Adrenal gland (tissue), 12 donors: ENCODE measurements around the gene NT5M. TPM values are rescaled to one million over a fixed set of nuclear protein-coding genes. Genes with fewer than 3 reads are reported as not detected.

ENCODE experiments used
- DNase-seq, 7 donors: peaks; one replicate each; pipeline ENCODE4 v3.0.0-alpha.2; 2019 to 2020
- H3K27ac ChIP-seq, 5 donors: fragments of 200-600 bp; sonication (generic) in 4 of 5; 1 replicate in 3 of 5; 2 replicates in 2 of 5; pipeline versions ENCODE4 v1.5.1 to v1.8.0; 2016 to 2020; ENCODE audit warnings: mild to moderate bottlenecking in 1 of 5
- H3K27me3 ChIP-seq: fragments of 200-600 bp; 2 replicates; pipeline ENCODE4 v1.8.0; 2021
- H3K36me3 ChIP-seq, 2 donors: fragments of 200-600 bp; replicated peaks in 1 of 2; 1 replicate in 1 of 2; 2 replicates in 1 of 2; pipeline versions ENCODE4 v1.5.1 to v1.8.0; 2018 to 2022
- H3K4me1 ChIP-seq, 2 donors: fragments of 200-600 bp; replicated peaks in 1 of 2; 1 replicate in 1 of 2; 2 replicates in 1 of 2; pipeline versions ENCODE4 v1.5.1 to v1.8.0; 2018 to 2021
- H3K4me3 ChIP-seq, 4 donors: fragments of 200-600 bp; sonication (generic) in 3 of 4; one replicate each; pipeline ENCODE4 v1.5.1; 2016 to 2018
- H3K9me3 ChIP-seq, 3 donors: fragments of 200-600 bp; sonication (generic) in 1 of 3; replicated peaks in 1 of 3; 1 replicate in 2 of 3; 2 replicates in 1 of 3; pipeline versions ENCODE4 v1.5.1 to v1.8.0; 2016 to 2021
- CTCF ChIP-seq, 6 experiments: fragments of 450-650 bp in 4 of 6; fragments of 200-600 bp in 2 of 6; sonication (generic) in 1 of 6; IDR thresholded peaks; 1 replicate in 5 of 6; 2 replicates in 1 of 6; pipeline versions ENCODE4 v1.5.1 to v1.8.0; 2016 to 2021; ENCODE audit warnings: antibody characterized with exemption in 6 of 6, mild to moderate bottlenecking in 2 of 6, moderate library complexity in 1 of 6
- POLR2A ChIP-seq, 2 donors: fragments of 450-650 bp; IDR thresholded peaks; one replicate each; pipeline ENCODE4 v1.6.1; 2017; ENCODE audit warnings: antibody characterized with exemption in 2 of 2, mild to moderate bottlenecking in 2 of 2, moderate library complexity in 1 of 2
- WGBS, 4 donors: extraction: QIAGEN DNeasy Blood & Tissue Kit in 2 of 4; methylation state at CpG; one replicate each; pipeline versions ENCODE4 v1.1.5 to v1.1.7; 2013 to 2017; 5-methylcytosine and 5-hydroxymethylcytosine counted together
- intact Hi-C, 2 donors: fragments of 100-400 bp; cut with DNase I; formaldehyde crosslinking; loops; one replicate each; pipeline versions ENCODE4 v1.14.1 to v1.15.0; 2022 to 2023
- polyA plus RNA-seq, 3 donors: library from polyadenylated mRNA; stranded (reverse); fragments of 200-250 nt in 2 of 3; fragments of 350-450 nt in 1 of 3; fragmentation: Illumina TruSeq in 1 of 3; extraction: RNeasy Lipid Tissue Mini Kit (QIAGEN cat#74804) in 1 of 3; gene quantifications; one replicate each; pipeline ENCODE4 v1.2.3, GENCODE V29; 2013 to 2014
- total RNA-seq, 9 donors: library from RNA; depleted of rRNA in 4 of 9; stranded (reverse); fragments of >200 nt in 4 of 9; fragments of 120-200 nt in 1 of 9; fragmentation: NEBNext Ultra II Directional in 1 of 9; extraction: Animal tissue kit (Norgen Biotek cat#: 25700) in 1 of 9; gene quantifications; one replicate each; pipeline versions ENCODE4 v1.1.0 to v1.2.4, GENCODE V29; 2013 to 2023
- donor health status: healthy with polysubstance abuse.
- donor health status: Bipolar disorder and iron deficiency.
- donor health status: DM: yes; HTN: yes; CAD: no.
- donor health status: DM: no; HTN: no; CAD: no.
- donor health status: DM: no; HTN: no; CAD: no.
- donor health status: DM: yes; HTN: yes; CAD: no.

Gene NT5M
- total and polyA plus RNA-seq, 12 donors, result 0.40 to 4.8 (median 1.7) TPM

- no peak overlapping the region for H3K4me3 ChIP-seq
- TF ChIP-seq POLR2A (IDR thresholded peaks at IDR 0.05) (no peak), CTCF (IDR thresholded peaks at IDR 0.05) (no peak)
- 57 to 74% (median 73%) methylated on average over 7 to 14 of the region's 14 CpGs for WGBS, 4 donors
- H3K36me3 ChIP-seq, result no peaks in the 10 kb centered on the region
- no peak for DNase-seq
- no peaks in the 10 kb centered on the region for H3K4me1 ChIP-seq
- H3K27me3 ChIP-seq, result no peaks in the 10 kb centered on the region
- intact Hi-C loops, result loop anchor here (5.0 to 10.0 kb wide), 4 partner anchors 95 to 293 kb away; partner anchors contain the start of gene RASD1 (in 1 of the 2)
- H3K9me3 ChIP-seq, result no peaks in the 10 kb centered on the region
- no peak overlapping the region for H3K27ac ChIP-seq
Measured at GRCh38 chr17:17349724-17350106, 46.5 kb downstream of the NT5M start.

- H3K36me3 ChIP-seq, result no peaks in the 10 kb centered on the region
- 84 to 90% (median 85%) methylated on average over 6 to 19 of the region's 19 CpGs for WGBS, 4 donors
- H3K27ac ChIP-seq, result no peak overlapping the region
- H3K9me3 ChIP-seq, result no peaks in the 10 kb centered on the region
- no peaks in the 10 kb centered on the region for H3K27me3 ChIP-seq
- TF ChIP-seq POLR2A (IDR thresholded peaks at IDR 0.05), result no peak
- TF ChIP-seq CTCF (IDR thresholded peaks at IDR 0.05), result no peak
- DNase-seq, result no peak
- intact Hi-C loops, result loop anchor here (5.0 to 10.0 kb wide), 4 partner anchors 94 to 292 kb away; partner anchors contain the start of gene RASD1 (in 1 of the 2)
- H3K4me3 ChIP-seq, result no peak overlapping the region
- no peaks in the 10 kb centered on the region for H3K4me1 ChIP-seq
Measured at GRCh38 chr17:17350491-17351355, 47.5 kb downstream of the NT5M start.

GRCh38 chr17:17351356-17351891 lies 48.3 kb downstream of the NT5M start:
- Histone ChIP-seq H3K36me3 (no peaks in the 10 kb centered on the region), H3K27me3 (no peaks in the 10 kb centered on the region), H3K4me1 (no peaks in the 10 kb centered on the region), H3K9me3 (no peaks in the 10 kb centered on the region), H3K4me3 (no peak overlapping the region), H3K27ac (no peak overlapping the region)
- intact Hi-C loops, result loop anchor here (5.0 to 10.0 kb wide), 4 partner anchors 93 to 291 kb away; partner anchors contain the start of gene RASD1 (in 1 of the 2)
- TF ChIP-seq CTCF (IDR thresholded peaks at IDR 0.05), result no peak
- no peak for TF ChIP-seq POLR2A (IDR thresholded peaks at IDR 0.05)
- 77 to 87% (median 80%) methylated on average over 14 to 16 of the region's 16 CpGs for WGBS, 4 donors
- no peak for DNase-seq
